ENCODE measurements around the gene MRPL21. TPM values are rescaled to one million over a fixed set of nuclear protein-coding genes. Genes with fewer than 3 reads are reported as not detected.

MRPL21 gene
- 80.1 to 83.6 TPM (median 82.3 TPM) in 3 replicates for total RNA-seq (2021)
- percentile 82 among the genes with signal in this experiment for Bru-seq, nascent RNA
- long read RNA-seq, experiment 1, transcript MRPL21-202 (7 exons, 662 nt): minor isoform, 23 of 154 reads
- long read RNA-seq, experiment 1, transcript MRPL21-201 (7 exons, 683 nt): major isoform, 112 of 154 reads
- long read RNA-seq, experiment 1, partial matches to known transcripts: 2 of 154 reads
- long read RNA-seq, experiment 1, other reads (novel, unspliced or antisense): 14 of 154 reads
- long read RNA-seq, experiment 2, transcript MRPL21-205 (7 exons, 764 nt): minor isoform, 5 of 78 reads
- long read RNA-seq, experiment 2, transcript MRPL21-201 (7 exons, 683 nt): major isoform, 53 of 78 reads
- long read RNA-seq, experiment 2, transcript MRPL21-202 (7 exons, 662 nt): minor isoform, 10 of 78 reads
- long read RNA-seq, experiment 2, partial matches to known transcripts: 6 of 78 reads
- long read RNA-seq, experiment 2, other reads (novel, unspliced or antisense): 4 of 78 reads
- long read RNA-seq, experiment 3, partial matches to known transcripts: 0 of 6 reads
- long read RNA-seq, experiment 3, other reads (novel, unspliced or antisense): 5 of 6 reads

- peak within 1 kb of the TSS; percentile 99 for H3K4me3 Mint-ChIP-seq
- H3K9me3 Mint-ChIP-seq: no peaks in the 10 kb centered on the region
- peak; percentile 87 for DNase-seq (ENCODE audit: low spot score)
- peaks cover 24% of the 10 kb centered on the region for H3K36me3 Mint-ChIP-seq
- H3K27ac Mint-ChIP-seq: peak within 1 kb of the TSS; percentile 65
- peaks cover 27% of the 10 kb centered on the region for H3K4me1 Mint-ChIP-seq
- ChIA-PET POLR2A (interaction anchor here (1.0 kb wide), 1 partner anchor 145 kb away, joined by 3 read pairs; the partner anchor contains the start of gene TPCN2), CTCF (interaction anchor here (1.0 to 1.3 kb wide), 2 partner anchors 47 to 105 kb away, joined by 3 to 5 read pairs; no protein-coding TSS in a partner anchor)
- peak; percentile 86 for ATAC-seq
- H3K27me3 Mint-ChIP-seq (ENCODE audit: low read depth): no peaks in the 10 kb centered on the region
- TF ChIP-seq SMAD4 (CRISPR knock-in tag; IDR thresholded peaks at IDR 0.05) (no peak), E2F4 (CRISPR knock-in tag; IDR thresholded peaks at IDR 0.05; ENCODE audit: borderline replicate concordance, low read depth) (peak; percentile 72; the same call in 1 of the 2 replicates), KAT7 (CRISPR knock-in tag; IDR thresholded peaks at IDR 0.05; ENCODE audit: borderline replicate concordance) (peak; percentile 100), ZNF671 (CRISPR knock-in tag; IDR thresholded peaks at IDR 0.05) (no peak), ZNF416 (CRISPR knock-in tag; IDR thresholded peaks at IDR 0.05) (no peak), OVOL2 (CRISPR knock-in tag; IDR thresholded peaks at IDR 0.05; ENCODE audit: borderline replicate concordance) (no peak), FOXJ3 (CRISPR knock-in tag; IDR thresholded peaks at IDR 0.05; ENCODE audit: borderline replicate concordance) (no peak), NR1H2 (CRISPR knock-in tag; IDR thresholded peaks at IDR 0.05) (0 out of 2 replicates have a peak, but pooled peaks have one; percentile 13), RELA (CRISPR knock-in tag; IDR thresholded peaks at IDR 0.05; ENCODE audit: borderline replicate concordance) (peak; percentile 96), JUN (CRISPR knock-in tag; IDR thresholded peaks at IDR 0.05) (no peak; the same call in 1 of the 2 replicates), SMAD3 (CRISPR knock-in tag; IDR thresholded peaks at IDR 0.05; ENCODE audit: borderline replicate concordance) (peak; percentile 96), SP1 (CRISPR knock-in tag; conservative IDR thresholded peaks at IDR 0.05) (peak; percentile 97), PRRX2 (CRISPR knock-in tag; IDR thresholded peaks at IDR 0.05) (no peak), SOX15 (CRISPR knock-in tag; IDR thresholded peaks at IDR 0.05) (no peak), ZNF219 (CRISPR knock-in tag; IDR thresholded peaks at IDR 0.05; ENCODE audit: borderline replicate concordance) (peak; percentile 2; the same call in 1 of the 2 replicates), ZNF121 (CRISPR knock-in tag; IDR thresholded peaks at IDR 0.05) (peak; percentile 75; the same call in 1 of the 2 replicates), FOXK1 (CRISPR knock-in tag; IDR thresholded peaks at IDR 0.05) (peak; percentile 99), IRF1 (CRISPR knock-in tag; IDR thresholded peaks at IDR 0.05) (peak; percentile 84), ETV6 (CRISPR knock-in tag; IDR thresholded peaks at IDR 0.05) (peak; percentile 95), ZNF317 (CRISPR knock-in tag; IDR thresholded peaks at IDR 0.05; ENCODE audit: borderline replicate concordance, low read depth) (0 out of 2 replicates have a peak, but pooled peaks have one; percentile 53), JAZF1 (CRISPR knock-in tag; IDR thresholded peaks at IDR 0.05) (no peak), GTF2I (CRISPR knock-in tag; conservative IDR thresholded peaks at IDR 0.05) (no peak)
- TF ChIP-seq, protein P1, sequence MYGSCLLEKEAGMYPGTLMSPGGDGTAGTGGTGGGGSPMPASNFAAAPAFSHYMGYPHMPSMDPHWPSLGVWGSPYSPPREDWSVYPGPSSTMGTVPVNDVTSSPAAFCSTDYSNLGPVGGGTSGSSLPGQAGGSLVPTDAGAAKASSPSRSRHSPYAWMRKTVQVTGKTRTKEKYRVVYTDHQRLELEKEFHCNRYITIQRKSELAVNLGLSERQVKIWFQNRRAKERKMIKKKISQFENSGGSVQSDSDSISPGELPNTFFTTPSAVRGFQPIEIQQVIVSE (CRISPR knock-in tag; IDR thresholded peaks at IDR 0.05; ENCODE audit: borderline replicate concordance): no peak
- TF ChIP-seq, protein P2, sequence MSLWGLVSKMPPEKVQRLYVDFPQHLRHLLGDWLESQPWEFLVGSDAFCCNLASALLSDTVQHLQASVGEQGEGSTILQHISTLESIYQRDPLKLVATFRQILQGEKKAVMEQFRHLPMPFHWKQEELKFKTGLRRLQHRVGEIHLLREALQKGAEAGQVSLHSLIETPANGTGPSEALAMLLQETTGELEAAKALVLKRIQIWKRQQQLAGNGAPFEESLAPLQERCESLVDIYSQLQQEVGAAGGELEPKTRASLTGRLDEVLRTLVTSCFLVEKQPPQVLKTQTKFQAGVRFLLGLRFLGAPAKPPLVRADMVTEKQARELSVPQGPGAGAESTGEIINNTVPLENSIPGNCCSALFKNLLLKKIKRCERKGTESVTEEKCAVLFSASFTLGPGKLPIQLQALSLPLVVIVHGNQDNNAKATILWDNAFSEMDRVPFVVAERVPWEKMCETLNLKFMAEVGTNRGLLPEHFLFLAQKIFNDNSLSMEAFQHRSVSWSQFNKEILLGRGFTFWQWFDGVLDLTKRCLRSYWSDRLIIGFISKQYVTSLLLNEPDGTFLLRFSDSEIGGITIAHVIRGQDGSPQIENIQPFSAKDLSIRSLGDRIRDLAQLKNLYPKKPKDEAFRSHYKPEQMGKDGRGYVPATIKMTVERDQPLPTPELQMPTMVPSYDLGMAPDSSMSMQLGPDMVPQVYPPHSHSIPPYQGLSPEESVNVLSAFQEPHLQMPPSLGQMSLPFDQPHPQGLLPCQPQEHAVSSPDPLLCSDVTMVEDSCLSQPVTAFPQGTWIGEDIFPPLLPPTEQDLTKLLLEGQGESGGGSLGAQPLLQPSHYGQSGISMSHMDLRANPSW (CRISPR knock-in tag; conservative IDR thresholded peaks at IDR 0.05; ENCODE audit: low read depth): no peak
- TF ChIP-seq, protein P3, sequence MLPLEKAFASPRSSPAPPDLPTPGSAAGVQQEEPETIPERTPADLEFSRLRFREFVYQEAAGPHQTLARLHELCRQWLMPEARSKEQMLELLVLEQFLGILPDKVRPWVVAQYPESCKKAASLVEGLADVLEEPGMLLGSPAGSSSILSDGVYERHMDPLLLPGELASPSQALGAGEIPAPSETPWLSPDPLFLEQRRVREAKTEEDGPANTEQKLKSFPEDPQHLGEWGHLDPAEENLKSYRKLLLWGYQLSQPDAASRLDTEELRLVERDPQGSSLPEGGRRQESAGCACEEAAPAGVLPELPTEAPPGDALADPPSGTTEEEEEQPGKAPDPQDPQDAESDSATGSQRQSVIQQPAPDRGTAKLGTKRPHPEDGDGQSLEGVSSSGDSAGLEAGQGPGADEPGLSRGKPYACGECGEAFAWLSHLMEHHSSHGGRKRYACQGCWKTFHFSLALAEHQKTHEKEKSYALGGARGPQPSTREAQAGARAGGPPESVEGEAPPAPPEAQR (CRISPR knock-in tag; IDR thresholded peaks at IDR 0.05): no peak
Measured at GRCh38 chr11:68903288-68904247, at the start of gene MRPL21, which contains the start of gene IGHMBP2. Gene MRPL21, minus strand, starts transcription at chr11:68903832. Its CDS starts 22 bp downstream, at chr11:68903810. Gene IGHMBP2, plus strand, starts transcription at chr11:68903891. Its CDS starts 62 bp downstream, at chr11:68903953.
